HepG2 (cell line): ENCODE measurements around the gene GATC. TPM values are rescaled to one million over a fixed set of nuclear protein-coding genes. Genes with fewer than 3 reads are reported as not detected.

Experiments
- ATAC-seq: fragments of 200-7000 bp; cut with Tn5 transposase; 3 replicates; pipeline ENCODE4 v1.9.1; 2020; ENCODE audit warnings: mild to moderate bottlenecking, moderate library complexity
- BruUV-seq: library from RNA; stranded (reverse); fragments of 400-500 nt; replicated peaks from 2 replicates; lab custom pipeline; 2021; lab: Mats Ljungman, UMichigan
- CTCF ChIA-PET: fragments of 300-600 bp; formaldehyde crosslinking; extraction: SDS; loops from one replicate; lab custom pipeline; 2021; ENCODE audit warnings: low total read pairs, inconsistent platforms, low intra/inter-chr PET ratio; lab: Yijun Ruan, JAX
- POLR2A ChIA-PET: fragments of 350-600 bp; sonication (Branson Sonifier 250); formaldehyde crosslinking; loops from one replicate; lab custom pipeline; 2020; ENCODE audit warnings: antibody characterized with exemption, inconsistent platforms; lab: Yijun Ruan, JAX
- DNase-seq: peaks from one replicate; pipeline ENCODE4 v3.0.0-alpha.2; 2015; ENCODE audit warnings: low spot score
- FAIRE-seq: peaks from 3 replicates; lab custom pipeline; 2011; peaks lifted over from hg19 to GRCh38; lab: Jason Lieb, UNC
- H2AFZ ChIP-seq: one replicate; pipeline ENCODE4 v1.6.1; 2011; ENCODE audit warnings: low read length, inconsistent platforms
- H3K27ac ChIP-seq: fragments of 300-600 bp; 3 replicates; pipeline ENCODE4 v1.8.0; 2011; ENCODE audit warnings: mixed run types, mild to moderate bottlenecking, mixed read lengths, low read length, inconsistent platforms; ENCODE audit not compliant: insufficient read depth; ENCODE audit errors: extremely low read length
- H3K27me3 ChIP-seq, 2 experiments: fragments of 200-600 bp in 1 of 2; 2 replicates in 1 of 2; 3 replicates in 1 of 2; pipeline versions ENCODE4 v1.6.0 to v1.8.0; 2011; ENCODE audit warnings: low read length in 2 of 2, mild to moderate bottlenecking in 2 of 2, moderate library complexity in 2 of 2, inconsistent platforms in 1 of 2; ENCODE audit not compliant: insufficient read depth in 2 of 2, control insufficient read depth in 1 of 2
- H3K36me3 ChIP-seq, 2 experiments: fragments of 200-600 bp in 1 of 2; replicated peaks in 1 of 2; 2 replicates in 1 of 2; 3 replicates in 1 of 2; pipeline versions ENCODE4 v1.5.1 to v1.8.0; 2011; ENCODE audit warnings: low read length in 2 of 2, inconsistent platforms in 1 of 2; ENCODE audit not compliant: insufficient read depth in 2 of 2, control insufficient read depth in 1 of 2
- H3K4me1 ChIP-seq: 2 replicates; pipeline ENCODE4 v1.5.1; 2012; ENCODE audit warnings: low read length, inconsistent platforms; ENCODE audit not compliant: insufficient read depth
- H3K4me2 ChIP-seq: 2 replicates; pipeline ENCODE4 v1.6.0; 2011; ENCODE audit warnings: low read depth, low read length, inconsistent platforms
- H3K4me3 ChIP-seq, 3 experiments: fragments of 200-600 bp in 1 of 3; sonication (generic), shearing (Covaris generic) in 1 of 3; replicated peaks in 1 of 3; 2 replicates each; pipeline ENCODE4 v1.5.1; 2011 to 2016; ENCODE audit warnings: low read length in 3 of 3, inconsistent platforms in 2 of 3, low read depth in 2 of 3, mild to moderate bottlenecking in 2 of 3, control low read depth in 1 of 3, mixed read lengths in 1 of 3; ENCODE audit not compliant: insufficient read depth in 1 of 3
- H3K79me2 ChIP-seq: one replicate; pipeline ENCODE4 v1.6.1; 2011; ENCODE audit warnings: low read length, inconsistent platforms; ENCODE audit not compliant: insufficient read depth
- H3K9ac ChIP-seq: 2 replicates; pipeline ENCODE4 v1.6.0; 2011; ENCODE audit warnings: mild to moderate bottlenecking, low read depth, low read length, inconsistent platforms; ENCODE audit not compliant: insufficient read depth
- H3K9me3 ChIP-seq: 2 replicates; pipeline ENCODE4 v1.5.1; 2012; ENCODE audit warnings: mild to moderate bottlenecking, low read length
- H4K20me1 ChIP-seq: 2 replicates; pipeline ENCODE4 v1.6.0; 2011; ENCODE audit warnings: inconsistent platforms, mild to moderate bottlenecking, low read length, moderate library complexity; ENCODE audit not compliant: insufficient read depth
- FOXP1 ChIP-seq, 2 experiments: fragments of 450-650 bp in 1 of 2; IDR thresholded peaks; 2 replicates each; pipeline ENCODE4 v1.6.1; 2017 to 2018; ENCODE audit warnings: antibody characterized with exemption in 1 of 2
- GABPB1 ChIP-seq: IDR thresholded peaks from 2 replicates; pipeline ENCODE4 v1.6.1; 2016; ENCODE audit warnings: mild to moderate bottlenecking, missing genetic modification reagents, moderate library complexity, missing compliant biosample characterization
- LCORL ChIP-seq, 2 experiments: fragments of 450-650 bp in 1 of 2; sonication (generic) in 1 of 2; formaldehyde crosslinking in 1 of 2; IDR thresholded peaks; 2 replicates each; pipeline versions ENCODE4 v1.5.0 to v1.6.1; 2017 to 2020; ENCODE audit warnings: antibody characterized with exemption in 1 of 2, missing genetic modification reagents in 1 of 2
- MIXL1 ChIP-seq: IDR thresholded peaks from 2 replicates; pipeline ENCODE4 v1.6.1; 2016
- SMC3 ChIP-seq: IDR thresholded peaks from 2 replicates; pipeline ENCODE4 v1.6.1; 2011; ENCODE audit warnings: low read length, improper control_type of control experiment
- SOX6 ChIP-seq, 2 experiments: fragments of 450-650 bp in 1 of 2; sonication (generic) in 1 of 2; formaldehyde crosslinking in 1 of 2; IDR thresholded peaks; 2 replicates each; pipeline versions ENCODE4 v1.4.0 to v1.6.1; 2017 to 2020; ENCODE audit warnings: antibody characterized with exemption in 1 of 2, mild to moderate bottlenecking in 1 of 2, missing genetic modification reagents in 1 of 2
- STAG1 ChIP-seq: sonication (generic); formaldehyde crosslinking; IDR thresholded peaks from 2 replicates; pipeline ENCODE4 v1.4.0; 2020; ENCODE audit warnings: missing genetic modification reagents
- ZNF816 ChIP-seq: sonication (generic); formaldehyde crosslinking; IDR thresholded peaks from 2 replicates; pipeline ENCODE4 v1.8.0; 2022; ENCODE audit warnings: missing genetic modification reagents, mild to moderate bottlenecking, borderline replicate concordance
- WGBS: methylation state at CpG from one replicate; pipeline ENCODE4 v1.1.6; 2017; ENCODE audit warnings: low lambda C conversion rate; 5-methylcytosine and 5-hydroxymethylcytosine counted together
- in situ Hi-C: cut with HindIII; loops from 2 replicates; pipeline ENCODE4 v1.10.0; 2017; ENCODE audit warnings: low pct_unique_long_range_greater_than_20kb; ENCODE audit not compliant: extremely low pct_ligation_motif_present
- intact Hi-C: fragments of 100-400 bp; cut with micrococcal nuclease; formaldehyde crosslinking; loops from one replicate; pipeline ENCODE4 v1.10.0; 2022; ENCODE audit not compliant: unreplicated experiment
- polyA plus RNA-seq, 8 experiments: library from polyadenylated mRNA; depleted of rRNA in 3 of 8; stranded (reverse) in 7 of 8; unstranded in 1 of 8; fragments of >200 nt; fragmentation: Illumina TruSeq in 4 of 8; extraction: Trizol in 4 of 8; gene quantifications; 2 replicates each; pipeline versions ENCODE4 v1.2.1 to v1.2.3, GENCODE V29; 2011 to 2016; ENCODE audit warnings: low read depth in 4 of 8, missing spikeins in 1 of 8, mixed read lengths in 1 of 8; ENCODE audit not compliant: insufficient read depth in 1 of 8
- total RNA-seq, 5 experiments: library from RNA; depleted of rRNA; stranded (reverse); fragments of >200 nt; fragmentation: Illumina TruSeq; extraction: Trizol; gene quantifications; 2 replicates each; pipeline ENCODE4 v1.2.3, GENCODE V29; 2016; ENCODE audit warnings: low read depth in 1 of 5
- TF ChIP-seq, protein P1 (sequence below): sonication (generic); formaldehyde crosslinking; IDR thresholded peaks from 2 replicates; pipeline ENCODE4 v1.5.0; 2020; ENCODE audit warnings: mild to moderate bottlenecking, missing genetic modification reagents, moderate library complexity
- TF ChIP-seq, protein P2 (sequence below): sonication (generic); formaldehyde crosslinking; IDR thresholded peaks from 2 replicates; pipeline ENCODE4 v1.4.0; 2020; ENCODE audit warnings: missing genetic modification reagents, mild to moderate bottlenecking, borderline replicate concordance
- TF ChIP-seq, protein P3 (sequence below): sonication (generic); formaldehyde crosslinking; IDR thresholded peaks from 2 replicates; pipeline ENCODE4 v1.4.0; 2020; ENCODE audit warnings: missing genetic modification reagents

GATC gene
- total and polyA plus RNA-seq, 2 of the 13 experiments (the other 11 are each of a cell fraction or from before 2014, with no cell fraction given), result 17.7 to 29.7 TPM

DNA sequence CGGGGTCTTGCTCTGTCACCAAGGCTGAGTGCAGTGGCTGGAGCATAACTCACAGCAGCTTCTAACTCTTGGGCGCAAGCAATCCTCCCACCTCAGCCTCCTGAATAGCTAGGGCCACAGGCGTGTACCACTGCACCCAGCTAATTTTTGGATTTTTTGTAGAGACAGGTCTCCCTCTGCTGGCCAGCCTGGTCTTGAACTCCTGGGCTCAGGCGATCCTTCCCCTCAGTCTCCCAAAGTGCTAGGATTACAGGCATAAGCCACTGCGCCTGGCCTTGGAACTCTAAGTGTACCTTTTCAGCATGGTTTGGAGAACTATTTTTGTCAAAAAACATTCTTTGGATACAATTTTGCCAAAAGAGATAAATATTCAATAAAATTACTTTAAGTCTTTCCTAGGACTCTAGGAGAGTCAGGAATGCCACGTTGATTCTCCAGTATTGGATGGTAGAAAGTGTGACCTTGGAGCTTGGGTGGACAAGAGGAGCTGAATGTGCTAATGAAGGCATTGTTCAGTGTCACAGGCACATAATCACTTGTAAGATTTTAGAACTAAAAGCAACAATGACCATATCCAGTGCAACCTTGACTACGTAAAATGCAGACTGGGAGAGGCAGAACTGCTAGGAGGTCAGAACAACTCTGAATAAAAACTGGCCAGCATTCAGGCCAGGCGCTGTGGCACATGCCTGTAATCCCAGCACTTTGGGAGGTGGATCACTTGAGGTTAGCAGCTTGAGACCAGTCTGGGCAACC is 20.5 kb downstream of the GATC start:
- H3K4me1 ChIP-seq, result peaks cover 39% of the 10 kb centered on the region
- no peak overlapping the region for H3K27ac ChIP-seq
- TF ChIP-seq SOX6 (IDR thresholded peaks at IDR 0.05) (no peak), SOX6 (CRISPR knock-in tag; IDR thresholded peaks at IDR 0.05) (0 out of 2 replicates have a peak, but pooled peaks have one; percentile 12), ZNF816 (no peak), GABPB1 (CRISPR knock-in tag) (no peak), SMC3 (peak; percentile 36; the same call in 1 of the 2 replicates), STAG1 (peak; percentile 55), LCORL (IDR thresholded peaks at IDR 0.05) (no peak), LCORL (CRISPR knock-in tag; IDR thresholded peaks at IDR 0.05) (0 out of 2 replicates have a peak, but pooled peaks have one; percentile 30), MIXL1 (CRISPR knock-in tag) (no peak), FOXP1 (IDR thresholded peaks at IDR 0.05) (no peak), FOXP1 (CRISPR knock-in tag; IDR thresholded peaks at IDR 0.05) (no peak)
- TF ChIP-seq, protein P1, sequence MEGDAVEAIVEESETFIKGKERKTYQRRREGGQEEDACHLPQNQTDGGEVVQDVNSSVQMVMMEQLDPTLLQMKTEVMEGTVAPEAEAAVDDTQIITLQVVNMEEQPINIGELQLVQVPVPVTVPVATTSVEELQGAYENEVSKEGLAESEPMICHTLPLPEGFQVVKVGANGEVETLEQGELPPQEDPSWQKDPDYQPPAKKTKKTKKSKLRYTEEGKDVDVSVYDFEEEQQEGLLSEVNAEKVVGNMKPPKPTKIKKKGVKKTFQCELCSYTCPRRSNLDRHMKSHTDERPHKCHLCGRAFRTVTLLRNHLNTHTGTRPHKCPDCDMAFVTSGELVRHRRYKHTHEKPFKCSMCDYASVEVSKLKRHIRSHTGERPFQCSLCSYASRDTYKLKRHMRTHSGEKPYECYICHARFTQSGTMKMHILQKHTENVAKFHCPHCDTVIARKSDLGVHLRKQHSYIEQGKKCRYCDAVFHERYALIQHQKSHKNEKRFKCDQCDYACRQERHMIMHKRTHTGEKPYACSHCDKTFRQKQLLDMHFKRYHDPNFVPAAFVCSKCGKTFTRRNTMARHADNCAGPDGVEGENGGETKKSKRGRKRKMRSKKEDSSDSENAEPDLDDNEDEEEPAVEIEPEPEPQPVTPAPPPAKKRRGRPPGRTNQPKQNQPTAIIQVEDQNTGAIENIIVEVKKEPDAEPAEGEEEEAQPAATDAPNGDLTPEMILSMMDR (CRISPR knock-in tag), result peak; percentile 70
- TF ChIP-seq, protein P2, sequence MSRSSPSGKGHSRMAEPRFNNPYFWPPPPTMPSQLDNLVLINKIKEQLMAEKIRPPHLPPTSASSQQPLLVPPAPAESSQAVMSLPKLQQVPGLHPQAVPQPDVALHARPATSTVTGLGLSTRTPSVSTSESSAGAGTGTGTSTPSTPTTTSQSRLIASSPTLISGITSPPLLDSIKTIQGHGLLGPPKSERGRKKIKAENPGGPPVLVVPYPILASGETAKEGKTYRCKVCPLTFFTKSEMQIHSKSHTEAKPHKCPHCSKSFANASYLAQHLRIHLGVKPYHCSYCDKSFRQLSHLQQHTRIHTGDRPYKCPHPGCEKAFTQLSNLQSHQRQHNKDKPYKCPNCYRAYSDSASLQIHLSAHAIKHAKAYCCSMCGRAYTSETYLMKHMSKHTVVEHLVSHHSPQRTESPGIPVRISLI (CRISPR knock-in tag), result peak; percentile 32; the same call in 1 of the 2 replicates
- TF ChIP-seq, protein P3, sequence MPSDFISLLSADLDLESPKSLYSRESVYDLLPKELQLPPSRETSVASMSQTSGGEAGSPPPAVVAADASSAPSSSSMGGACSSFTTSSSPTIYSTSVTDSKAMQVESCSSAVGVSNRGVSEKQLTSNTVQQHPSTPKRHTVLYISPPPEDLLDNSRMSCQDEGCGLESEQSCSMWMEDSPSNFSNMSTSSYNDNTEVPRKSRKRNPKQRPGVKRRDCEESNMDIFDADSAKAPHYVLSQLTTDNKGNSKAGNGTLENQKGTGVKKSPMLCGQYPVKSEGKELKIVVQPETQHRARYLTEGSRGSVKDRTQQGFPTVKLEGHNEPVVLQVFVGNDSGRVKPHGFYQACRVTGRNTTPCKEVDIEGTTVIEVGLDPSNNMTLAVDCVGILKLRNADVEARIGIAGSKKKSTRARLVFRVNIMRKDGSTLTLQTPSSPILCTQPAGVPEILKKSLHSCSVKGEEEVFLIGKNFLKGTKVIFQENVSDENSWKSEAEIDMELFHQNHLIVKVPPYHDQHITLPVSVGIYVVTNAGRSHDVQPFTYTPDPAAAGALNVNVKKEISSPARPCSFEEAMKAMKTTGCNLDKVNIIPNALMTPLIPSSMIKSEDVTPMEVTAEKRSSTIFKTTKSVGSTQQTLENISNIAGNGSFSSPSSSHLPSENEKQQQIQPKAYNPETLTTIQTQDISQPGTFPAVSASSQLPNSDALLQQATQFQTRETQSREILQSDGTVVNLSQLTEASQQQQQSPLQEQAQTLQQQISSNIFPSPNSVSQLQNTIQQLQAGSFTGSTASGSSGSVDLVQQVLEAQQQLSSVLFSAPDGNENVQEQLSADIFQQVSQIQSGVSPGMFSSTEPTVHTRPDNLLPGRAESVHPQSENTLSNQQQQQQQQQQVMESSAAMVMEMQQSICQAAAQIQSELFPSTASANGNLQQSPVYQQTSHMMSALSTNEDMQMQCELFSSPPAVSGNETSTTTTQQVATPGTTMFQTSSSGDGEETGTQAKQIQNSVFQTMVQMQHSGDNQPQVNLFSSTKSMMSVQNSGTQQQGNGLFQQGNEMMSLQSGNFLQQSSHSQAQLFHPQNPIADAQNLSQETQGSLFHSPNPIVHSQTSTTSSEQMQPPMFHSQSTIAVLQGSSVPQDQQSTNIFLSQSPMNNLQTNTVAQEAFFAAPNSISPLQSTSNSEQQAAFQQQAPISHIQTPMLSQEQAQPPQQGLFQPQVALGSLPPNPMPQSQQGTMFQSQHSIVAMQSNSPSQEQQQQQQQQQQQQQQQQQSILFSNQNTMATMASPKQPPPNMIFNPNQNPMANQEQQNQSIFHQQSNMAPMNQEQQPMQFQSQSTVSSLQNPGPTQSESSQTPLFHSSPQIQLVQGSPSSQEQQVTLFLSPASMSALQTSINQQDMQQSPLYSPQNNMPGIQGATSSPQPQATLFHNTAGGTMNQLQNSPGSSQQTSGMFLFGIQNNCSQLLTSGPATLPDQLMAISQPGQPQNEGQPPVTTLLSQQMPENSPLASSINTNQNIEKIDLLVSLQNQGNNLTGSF (CRISPR knock-in tag), result no peak
- H3K79me2 ChIP-seq, result peaks cover 43% of the 10 kb centered on the region
- in situ Hi-C loops (no loop called here), intact Hi-C loops (loop anchor here (2.0 kb wide), 1 partner anchor 28 kb away; the partner anchor contains the start of gene COX6A1)
- no peak for FAIRE-seq
- H3K4me3 ChIP-seq, result no peak overlapping the region
- 88% methylated on average over 8 of the region's 8 CpGs for WGBS
- peak; percentile 19; the same call in 2 of the 3 replicates for ATAC-seq
- H3K27me3 ChIP-seq, result no peaks in the 10 kb centered on the region; a peak in 1 of 5 replicates
- no peak overlapping the region for H3K9ac ChIP-seq
- CTCF ChIA-PET, result interaction anchor here (0.9 kb wide), 1 partner anchor 110 kb away, joined by 3 read pairs; no protein-coding TSS in a partner anchor
- H3K36me3 ChIP-seq, result peaks cover 18 to 50% of the 10 kb centered on the region in 2 experiments
- peak; percentile 27 for DNase-seq
- POLR2A ChIA-PET, result interaction anchor here (0.6 to 1.9 kb wide), 7 partner anchors 9 to 29 kb away, joined by 3 to 6 read pairs (median 3); partner anchors contain the start of genes COX6A1, GATC and TRIAP1
- H4K20me1 ChIP-seq, result peaks cover 30% of the 10 kb centered on the region
- BruUV-seq, result no TSS peak
- no peaks in the 10 kb centered on the region for H3K9me3 ChIP-seq
- H2AFZ ChIP-seq, result no peak overlapping the region
- H3K4me2 ChIP-seq, result no peak overlapping the region; the same call in 1 of the 2 replicates
